Measurements from ENCODE around the gene NRCAM.

The NRCAM gene

DNA sequence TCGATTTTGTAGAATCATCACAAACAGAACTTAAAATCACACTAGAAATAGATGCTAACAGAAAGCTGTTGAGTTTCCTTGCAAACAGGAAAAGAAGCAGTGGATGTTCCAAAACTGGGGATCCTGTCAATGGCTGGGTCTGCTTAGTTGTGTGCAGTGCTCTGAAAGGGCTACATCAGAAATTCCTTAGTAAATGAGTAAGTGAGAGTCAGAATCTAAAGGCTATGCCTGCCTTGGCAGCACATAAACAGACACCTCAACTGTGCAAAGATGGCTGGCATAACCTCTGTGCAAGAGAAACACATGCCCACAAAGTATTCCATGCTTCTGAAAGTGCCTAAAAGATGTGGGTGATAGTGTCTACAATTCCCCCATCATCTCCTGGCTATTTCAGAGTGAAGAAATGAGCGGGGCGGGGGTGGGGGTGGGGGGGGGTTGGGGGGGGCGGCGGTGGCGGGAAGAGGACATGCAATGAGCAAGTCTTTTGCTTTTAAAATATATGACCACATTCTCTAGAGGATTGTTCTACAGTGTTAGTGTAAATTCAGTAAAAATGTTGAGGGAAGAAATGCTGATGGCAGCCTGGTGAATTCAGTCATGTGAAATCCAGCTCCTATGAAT lies 187.9 kb downstream of the NRCAM start:
- no peak for DNase-seq
- no peaks in the 10 kb centered on the region; the same call in 1 of the 2 replicates for H3K36me3 ChIP-seq
- H3K4me3 ChIP-seq (ENCODE audit: low read depth, low read length) = no peak overlapping the region
- TF ChIP-seq CTCF (IDR thresholded peaks at IDR 0.05; ENCODE audit: low read depth, low read length) = no peak
- H3K9me3 ChIP-seq = no peaks in the 10 kb centered on the region
- H3K4me1 ChIP-seq = peaks cover 42% of the 10 kb centered on the region
- H3K27me3 ChIP-seq = no peaks in the 10 kb centered on the region

GRCh38 chr7:108267615-108268014 lies 188.6 kb downstream of the NRCAM start:
- Histone ChIP-seq H3K4me3 (ENCODE audit: low read depth, low read length) (no peak overlapping the region), H3K27me3 (no peaks in the 10 kb centered on the region), H3K9me3 (no peaks in the 10 kb centered on the region), H3K4me1 (peaks cover 47% of the 10 kb centered on the region), H3K36me3 (no peaks in the 10 kb centered on the region; the same call in 1 of the 2 replicates)
- no peak for DNase-seq
- no peak for TF ChIP-seq CTCF (IDR thresholded peaks at IDR 0.05; ENCODE audit: low read depth, low read length)

DNA sequence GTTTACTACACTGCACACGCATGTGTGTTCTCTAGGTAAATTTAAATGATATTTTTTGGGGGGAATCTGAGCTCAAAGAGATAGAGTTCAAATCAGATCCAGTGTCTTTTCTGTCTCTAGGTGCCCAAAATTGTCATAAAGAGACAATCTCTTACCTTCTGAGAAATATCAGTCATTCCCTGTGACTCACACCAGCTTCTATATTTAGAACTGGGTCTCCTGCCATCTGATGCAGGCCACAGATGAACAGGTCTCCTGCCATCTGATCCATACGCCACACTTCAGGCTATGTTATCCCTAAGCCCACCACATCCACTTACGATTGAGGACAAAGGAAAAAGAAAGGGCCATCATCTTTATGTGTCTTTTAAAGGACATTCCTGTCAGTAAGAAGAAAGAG lies 189.7 kb downstream of the NRCAM start:
- no peak for DNase-seq
- no peaks in the 10 kb centered on the region for H3K9me3 ChIP-seq
- H3K4me1 ChIP-seq = peaks cover 44% of the 10 kb centered on the region
- no peaks in the 10 kb centered on the region for H3K27me3 ChIP-seq
- H3K4me3 ChIP-seq (ENCODE audit: low read depth, low read length) = no peak overlapping the region
- no peak for TF ChIP-seq CTCF (IDR thresholded peaks at IDR 0.05; ENCODE audit: low read depth, low read length)
- H3K36me3 ChIP-seq = no peaks in the 10 kb centered on the region; the same call in 1 of the 2 replicates

DNA sequence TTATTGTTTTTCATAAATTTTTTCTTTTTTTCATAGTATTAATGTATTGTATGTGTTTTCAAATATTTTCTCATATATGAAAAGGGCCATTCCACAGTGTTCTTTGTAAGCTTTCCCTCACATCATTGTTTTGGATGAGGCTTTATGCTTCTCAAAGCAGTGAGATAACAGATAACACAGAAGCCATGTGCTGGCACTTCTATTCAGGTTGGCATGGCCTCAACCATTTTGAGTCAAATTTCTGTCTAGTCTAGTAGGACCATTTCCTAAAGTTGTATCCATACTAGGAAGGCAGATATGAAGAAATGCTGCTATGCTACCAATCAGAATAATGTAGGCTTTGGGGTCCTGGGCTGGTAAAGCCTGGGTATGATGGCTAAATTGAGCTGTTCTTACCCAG lies 190.2 kb downstream of the NRCAM start:
- TF ChIP-seq CTCF (IDR thresholded peaks at IDR 0.05; ENCODE audit: low read depth, low read length) = no peak
- Histone ChIP-seq H3K27me3 (no peaks in the 10 kb centered on the region), H3K4me3 (ENCODE audit: low read depth, low read length) (no peak overlapping the region), H3K9me3 (no peaks in the 10 kb centered on the region), H3K4me1 (peaks cover 44% of the 10 kb centered on the region), H3K36me3 (no peaks in the 10 kb centered on the region; the same call in 1 of the 2 replicates)
- DNase-seq = no peak

DNA sequence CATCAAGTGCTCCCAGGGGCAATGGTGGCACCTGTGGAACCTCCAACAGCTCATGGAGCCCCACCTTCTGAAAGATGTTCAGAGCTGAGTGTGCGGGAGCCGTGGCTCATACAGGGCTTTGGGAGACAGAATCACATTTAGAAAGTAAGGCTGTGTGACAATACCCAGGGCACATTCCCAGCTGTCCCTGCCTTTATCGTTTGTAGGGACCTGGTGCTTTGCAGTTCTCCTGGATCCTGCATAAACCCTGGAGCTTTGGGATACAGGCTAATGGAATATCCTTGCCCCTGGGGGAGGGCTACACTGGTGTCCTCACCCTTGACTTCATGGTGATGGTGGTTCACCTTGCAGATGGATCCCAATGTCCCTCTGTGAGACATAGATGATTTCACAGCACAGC lies 191.2 kb downstream of the NRCAM start:
- H3K4me1 ChIP-seq = peaks cover 44% of the 10 kb centered on the region
- TF ChIP-seq CTCF (IDR thresholded peaks at IDR 0.05; ENCODE audit: low read depth, low read length) = no peak
- no peak for DNase-seq

GRCh38 chr7:108263425-108263824 lies 192.8 kb downstream of the NRCAM start:
- H3K4me1 ChIP-seq = peaks cover 41% of the 10 kb centered on the region
- H3K4me3 ChIP-seq (ENCODE audit: low read depth, low read length) = no peak overlapping the region
- no peaks in the 10 kb centered on the region for H3K27me3 ChIP-seq
- no peak; the same call in 1 of the 2 replicates for TF ChIP-seq CTCF (IDR thresholded peaks at IDR 0.05; ENCODE audit: low read depth, low read length)
- no peaks in the 10 kb centered on the region for H3K9me3 ChIP-seq
- H3K36me3 ChIP-seq = peaks cover 9% of the 10 kb centered on the region
- DNase-seq = peak; percentile 65

More for the DNA sequence above, 191.2 kb downstream of the NRCAM start:
- no peaks in the 10 kb centered on the region; the same call in 1 of the 2 replicates for H3K36me3 ChIP-seq
- H3K4me3 ChIP-seq (ENCODE audit: low read depth, low read length) = no peak overlapping the region
- H3K9me3 ChIP-seq = no peaks in the 10 kb centered on the region
- H3K27me3 ChIP-seq = no peaks in the 10 kb centered on the region

Data from BE2C (cell line).